ENCODE results near the gene CACNB3.
A peak's percentile ranks its signal among the peaks of the same experiment; 100 is the strongest.
"Not testable (repeated sequence)": the region's sequence is repeated elsewhere in the genome, so short reads cannot be mapped to it uniquely, and the experiment has no call there.

CACNB3 gene

GRCh38 chr12:48819986-48820725, 1.9 kb downstream of the CACNB3 start:
- no peak for DNase-seq

- DNase-seq: no peak
These were observed 3.8 kb downstream of the CACNB3 start for GRCh38 chr12:48822139-48822538.

GRCh38 chr12:48822711-48823110, 4.4 kb downstream of the CACNB3 start:
- no peak for DNase-seq

GRCh38 chr12:48823281-48823680, 5.0 kb downstream of the CACNB3 start:
- DNase-seq: no peak

GRCh38 chr12:48824112-48824511, 5.8 kb downstream of the CACNB3 start:
- DNase-seq: no peak

GRCh38 chr12:48824905-48825304, 6.6 kb downstream of the CACNB3 start:
- DNase-seq: no peak

- DNase-seq: no peak
These were observed 8.0 kb downstream of the CACNB3 start for GRCh38 chr12:48826209-48826855.

- no peak for DNase-seq
These were observed 8.7 kb downstream of the CACNB3 start for GRCh38 chr12:48827026-48827425.

- no peak for DNase-seq
These were observed 9.3 kb downstream of the CACNB3 start for GRCh38 chr12:48827513-48828096.

GRCh38 chr12:48828293-48828692, 10.0 kb downstream of the CACNB3 start:
- DNase-seq: no peak

GRCh38 chr12:48828841-48829575, 10.7 kb downstream of the CACNB3 start:
- DNase-seq: no peak

- DNase-seq: no peak
These were observed 13.0 kb downstream of the CACNB3 start for GRCh38 chr12:48831257-48831656.

- no peak for DNase-seq
These were observed 14.2 kb downstream of the CACNB3 start for GRCh38 chr12:48832321-48833060.

- DNase-seq: no peak
These were observed 19.8 kb downstream of the CACNB3 start for GRCh38 chr12:48838048-48838447.

- DNase-seq: not testable (repeated sequence)
These were observed 23.7 kb downstream of the CACNB3 start for GRCh38 chr12:48842021-48842420.

- DNase-seq: peak; percentile 88
These were observed 33.8 kb downstream of the CACNB3 start, which contains the start of gene DDX23 for GRCh38 chr12:48851883-48852733. DDX23 (minus strand) TSS chr12:48852163; CDS start chr12:48845782, 6,381 bp downstream.

GRCh38 chr12:48852734-48853688, 34.7 kb downstream of the CACNB3 start:
- DNase-seq: peak; percentile 76

GRCh38 chr12:48854488-48854887, 36.2 kb downstream of the CACNB3 start:
- DNase-seq: no peak

GRCh38 chr12:48854932-48855331, 36.6 kb downstream of the CACNB3 start:
- not testable (repeated sequence) for DNase-seq

GRCh38 chr12:48856379-48856778, 38.1 kb downstream of the CACNB3 start:
- DNase-seq: no peak
